GM19397 (cell line): ENCODE data around the gene AP3S2.
"Not testable (repeated sequence)": the region's sequence is repeated elsewhere in the genome, so short reads cannot be mapped to it uniquely, and the experiment has no call there.

Experiments
- ATAC-seq: cut with Tn5 transposase; IDR thresholded peaks from one replicate; pipeline ENCODE4 v1.9.1; 2021; ENCODE audit warnings: mild to moderate bottlenecking, moderate library complexity; ENCODE audit not compliant: unreplicated experiment

The AP3S2 gene

DNA sequence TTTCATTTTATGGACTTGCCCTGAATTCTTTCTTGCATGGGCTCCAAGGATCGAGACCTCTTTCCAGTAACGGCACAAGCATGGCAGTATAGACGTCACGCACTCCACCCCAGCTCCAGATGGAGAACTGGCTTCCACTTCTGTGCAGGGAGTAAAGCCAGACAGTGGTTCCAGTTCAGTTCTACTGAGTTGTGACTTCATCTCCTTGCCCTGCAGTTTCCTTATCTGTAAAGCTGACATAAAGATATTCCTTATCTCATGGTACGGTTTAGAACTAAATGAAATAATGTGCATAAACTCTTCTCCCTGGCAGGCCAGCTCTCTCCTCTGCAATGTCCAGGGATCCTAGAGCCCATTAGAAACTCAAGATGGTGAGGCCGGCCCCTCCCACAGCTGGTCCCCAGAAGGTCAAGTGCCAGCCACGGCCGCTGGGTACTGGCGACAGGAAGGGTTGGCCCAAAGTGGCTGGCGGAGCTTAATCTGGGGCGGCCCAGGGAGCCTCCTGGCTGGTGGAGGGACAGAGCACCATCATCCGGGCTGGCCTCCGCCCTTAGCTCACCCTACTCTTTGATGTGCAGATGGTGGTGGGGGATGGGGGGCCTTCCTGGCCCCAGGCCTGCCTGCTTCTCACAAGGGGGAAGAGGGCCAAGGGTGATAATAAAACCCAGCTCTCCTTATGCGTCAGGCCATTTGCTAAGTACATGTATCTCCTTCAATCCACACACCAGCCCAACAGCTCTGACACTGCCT, 110.5 kb downstream of the AP3S2 start:
- ATAC-seq: no peak

DNA sequence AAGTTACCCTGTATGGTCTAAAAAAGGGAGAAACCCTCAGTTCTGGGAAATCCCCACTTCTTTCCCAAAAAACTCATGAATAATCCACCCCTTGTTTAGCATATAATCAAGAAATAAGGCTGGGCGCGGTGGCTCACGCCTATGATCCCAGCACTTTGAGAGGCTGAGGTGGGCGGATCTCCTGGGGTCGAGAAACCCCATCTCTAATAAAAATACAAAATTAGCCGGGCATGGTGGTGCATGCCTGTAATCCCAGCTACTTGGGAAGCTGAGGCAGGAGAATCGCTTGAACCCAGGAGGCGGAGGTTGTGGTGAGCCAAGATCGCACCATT, 111.2 kb downstream of the AP3S2 start:
- ATAC-seq: not testable (repeated sequence)

DNA sequence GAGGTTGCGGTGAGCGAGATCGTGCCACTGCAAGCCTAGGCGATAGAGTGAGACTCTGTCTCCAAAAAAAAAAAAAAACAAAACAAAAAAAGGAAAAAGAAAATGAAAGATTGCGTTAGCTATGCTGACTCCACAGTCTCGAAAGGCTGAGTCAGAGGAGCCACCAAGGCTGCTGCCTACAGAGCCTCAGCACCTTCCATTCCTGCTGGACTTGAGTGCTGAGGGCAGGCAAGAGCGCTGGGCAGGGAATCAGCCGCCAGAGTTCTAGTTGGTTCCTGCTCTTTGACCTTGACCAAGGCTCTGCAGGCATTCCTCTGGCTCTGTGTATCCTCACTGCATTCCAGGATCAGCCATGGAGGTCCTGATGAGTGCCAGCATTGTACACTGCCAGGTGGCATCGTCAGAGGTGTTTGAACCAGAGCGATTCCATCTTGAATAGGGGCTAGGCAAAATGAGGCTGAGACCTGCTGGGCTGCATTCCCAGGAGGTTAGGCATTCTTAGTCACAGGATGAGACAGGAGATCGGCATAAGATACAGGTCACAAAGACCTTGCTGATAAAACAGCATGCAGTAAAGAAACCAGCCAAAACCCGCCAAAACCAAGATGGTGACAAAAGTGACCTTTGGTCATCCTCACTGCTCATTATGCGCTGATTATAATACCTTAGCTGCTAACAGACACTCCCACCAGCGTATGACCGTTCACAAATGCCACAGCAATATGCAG, 111.7 kb downstream of the AP3S2 start:
- ATAC-seq: no peak

DNA sequence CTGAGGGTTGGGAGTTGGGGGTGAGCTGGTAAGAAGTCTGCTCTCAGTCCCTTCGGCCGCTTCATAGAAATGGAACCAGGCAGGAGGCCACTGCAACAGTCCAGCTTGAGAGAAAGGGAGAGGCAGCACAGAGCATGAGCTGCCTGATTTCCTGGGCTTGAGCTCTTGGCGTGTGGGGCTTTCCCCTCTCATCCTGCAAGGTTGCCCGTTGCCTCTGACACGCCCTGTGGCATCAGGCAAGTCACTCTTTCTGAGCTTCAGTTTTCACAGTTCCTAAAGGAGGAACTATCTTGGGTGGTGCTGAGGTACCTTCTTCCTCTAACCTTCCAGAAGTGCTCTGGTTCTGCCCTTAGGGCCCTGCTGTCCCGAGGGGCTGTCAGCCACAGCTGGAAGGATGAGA, 112.7 kb downstream of the AP3S2 start:
- no peak for ATAC-seq

DNA sequence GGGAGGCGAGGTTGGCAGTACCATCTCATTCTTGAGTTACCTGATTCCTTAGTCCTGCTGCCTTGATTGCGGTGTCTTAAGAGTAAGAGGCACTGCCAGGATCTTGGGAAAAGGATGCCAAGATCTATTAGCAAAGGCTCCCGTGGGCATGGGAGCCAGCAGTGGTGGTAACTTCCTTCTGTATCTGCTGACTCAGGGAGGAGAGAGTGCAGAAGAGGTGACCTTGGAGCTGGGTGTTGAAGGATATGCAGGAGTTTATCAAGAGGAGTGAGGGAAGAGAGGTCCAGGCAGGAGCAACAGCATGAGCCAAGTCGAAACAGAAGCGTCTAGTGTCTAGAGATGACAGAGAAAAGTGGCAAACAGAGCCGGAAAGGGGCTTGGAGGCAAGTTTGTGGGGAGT, 113.2 kb downstream of the AP3S2 start:
- no peak for ATAC-seq
